Measurements from ENCODE around the gene COL12A1.
"Not testable (repeated sequence)": the region's sequence is repeated elsewhere in the genome, so short reads cannot be mapped to it uniquely, and the experiment has no call there.

The COL12A1 gene

GRCh38 chr6:75211920-75212590, 6.2 kb upstream of the COL12A1 start:
- no peak for DNase-seq (ENCODE audit: low spot score)

GRCh38 chr6:75210885-75211739, 5.3 kb upstream of the COL12A1 start:
- peak; percentile 64 for DNase-seq (ENCODE audit: low spot score)

DNA sequence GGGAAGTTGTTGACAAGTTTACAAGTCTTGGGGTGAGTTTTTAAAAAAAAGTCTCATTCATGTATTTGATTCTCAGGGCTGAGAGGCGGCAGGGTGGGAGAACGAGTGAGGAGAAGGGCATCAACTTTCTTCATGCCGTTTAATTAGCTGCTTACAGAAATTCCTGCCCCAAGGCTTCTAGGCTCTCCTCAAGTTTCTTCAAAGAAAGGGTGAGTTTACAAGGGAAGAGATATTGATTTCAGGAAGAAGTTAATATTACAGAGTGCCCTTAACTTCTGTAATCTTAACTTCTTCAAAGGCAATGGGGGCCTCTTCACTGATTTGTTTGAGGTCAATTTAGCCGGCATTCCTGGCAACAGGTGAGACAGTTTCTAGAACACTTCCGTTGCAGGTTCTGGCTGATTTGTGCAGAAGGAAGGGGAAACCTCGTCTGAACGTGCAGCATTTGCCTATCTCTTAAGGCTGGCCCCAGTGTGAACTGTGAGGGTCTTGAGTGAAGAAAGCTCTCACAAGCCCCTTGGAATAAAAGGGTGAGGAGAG, 3.4 kb upstream of the COL12A1 start:
- DNase-seq (ENCODE audit: low spot score): no peak

GRCh38 chr6:75208298-75209183, 2.7 kb upstream of the COL12A1 start:
- DNase-seq (ENCODE audit: low spot score): peak; percentile 76

DNA sequence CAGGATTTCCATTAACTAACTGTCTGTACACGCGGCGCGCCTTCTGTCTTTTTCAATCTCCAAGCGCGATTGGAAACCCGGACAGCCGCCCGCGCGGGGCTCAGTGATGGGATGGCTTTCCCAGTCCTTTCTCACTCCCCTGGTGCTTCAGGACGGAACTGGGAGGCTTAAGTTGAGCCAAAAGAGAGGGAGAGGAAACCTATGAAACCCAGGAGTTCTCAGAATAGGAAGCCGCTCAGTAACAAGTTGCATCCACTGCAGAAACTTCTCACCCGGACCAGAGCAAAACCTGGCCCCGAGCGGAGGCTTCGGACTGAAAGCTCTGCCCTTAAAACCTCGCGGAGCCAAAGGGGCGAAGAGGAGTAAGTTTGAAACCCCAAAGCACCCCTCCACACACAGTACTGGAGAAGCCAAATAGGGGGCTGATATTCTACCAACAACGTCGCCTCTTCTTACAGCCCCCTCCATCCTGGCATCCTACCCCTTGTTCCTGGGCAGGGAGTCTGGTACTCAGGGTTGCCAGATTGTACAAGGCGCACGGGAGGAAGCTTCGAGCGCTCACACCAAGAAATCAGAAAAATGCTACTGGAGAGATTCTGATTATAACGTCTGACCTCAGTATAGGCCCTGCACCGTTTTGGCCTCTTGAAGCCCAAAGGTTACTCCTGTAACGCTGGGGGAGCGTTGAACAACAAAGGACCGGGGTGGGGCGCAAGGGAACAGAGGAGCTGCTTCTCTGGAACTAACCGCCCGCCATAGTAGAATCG, 906 bp upstream of the COL12A1 start:
- DNase-seq (ENCODE audit: low spot score): no peak

GRCh38 chr6:75204959-75205775, 686 bp downstream of the COL12A1 start:
- DNase-seq (ENCODE audit: low spot score): no peak

- DNase-seq (ENCODE audit: low spot score): peak; percentile 45
Observed at GRCh38 chr6:75204217-75204958, 1.5 kb downstream of the COL12A1 start.

DNA sequence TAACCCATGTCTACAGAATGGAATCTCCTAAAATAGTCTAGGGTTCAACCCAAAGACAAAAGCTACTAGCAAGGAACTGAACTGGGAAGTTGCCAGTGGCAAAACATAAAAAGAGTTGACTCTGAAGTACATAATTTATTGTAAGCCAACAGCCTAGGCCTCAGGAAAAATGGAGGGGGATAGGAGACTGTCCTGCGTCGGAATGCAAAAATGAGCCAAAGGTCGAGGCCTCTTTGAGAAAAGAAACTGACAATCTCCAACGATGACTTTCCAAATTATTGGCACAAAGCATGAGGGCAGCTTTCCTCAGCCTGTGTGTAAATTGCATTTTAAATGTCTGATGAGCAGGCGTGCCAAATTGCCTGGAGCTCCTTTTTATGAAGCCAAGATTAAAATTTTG, 2.1 kb downstream of the COL12A1 start:
- no peak for DNase-seq (ENCODE audit: low spot score)

GRCh38 chr6:75202676-75203131, 3.1 kb downstream of the COL12A1 start:
- no peak for DNase-seq (ENCODE audit: low spot score)

DNA sequence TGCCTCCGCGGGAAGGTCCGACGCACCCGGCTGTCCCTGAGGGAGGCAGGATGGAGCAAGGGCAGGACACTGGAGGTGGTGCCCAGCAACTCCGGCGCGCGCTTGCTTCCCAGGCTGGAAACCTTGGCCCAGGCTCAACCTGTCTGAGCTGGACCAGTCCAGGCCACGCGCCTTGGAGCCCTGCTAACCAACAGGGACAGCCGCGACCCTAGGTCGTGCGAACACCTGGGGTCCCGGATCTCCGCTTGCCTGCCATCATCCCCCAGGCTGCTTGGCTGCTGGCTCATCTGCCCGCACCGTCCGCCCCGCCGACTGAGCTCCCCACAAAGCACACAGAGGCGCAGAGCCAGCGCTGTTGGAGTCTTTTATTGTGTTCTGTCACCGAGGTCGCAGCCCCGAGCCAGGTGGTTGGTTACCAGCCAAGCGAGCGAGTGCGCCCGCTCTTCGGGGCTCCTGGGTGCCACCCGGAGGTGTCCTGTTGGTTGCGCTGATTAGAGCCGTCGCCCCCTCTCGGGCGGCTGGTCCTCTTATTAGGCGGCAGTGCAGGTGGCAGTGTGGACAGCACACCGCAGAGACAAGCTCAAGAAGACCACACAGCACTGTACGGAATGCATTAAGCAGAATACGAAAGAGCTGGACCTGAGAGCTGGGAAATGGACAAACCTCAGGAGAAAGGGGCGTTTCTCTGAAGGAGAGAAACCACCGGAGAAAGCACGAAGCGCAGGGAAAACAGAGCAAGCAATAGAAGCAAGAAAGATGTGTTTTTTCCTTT, 3.8 kb downstream of the COL12A1 start:
- no peak for DNase-seq (ENCODE audit: low spot score)

- DNase-seq (ENCODE audit: low spot score): no peak
Observed at GRCh38 chr6:75201021-75201420, 4.8 kb downstream of the COL12A1 start.

DNA sequence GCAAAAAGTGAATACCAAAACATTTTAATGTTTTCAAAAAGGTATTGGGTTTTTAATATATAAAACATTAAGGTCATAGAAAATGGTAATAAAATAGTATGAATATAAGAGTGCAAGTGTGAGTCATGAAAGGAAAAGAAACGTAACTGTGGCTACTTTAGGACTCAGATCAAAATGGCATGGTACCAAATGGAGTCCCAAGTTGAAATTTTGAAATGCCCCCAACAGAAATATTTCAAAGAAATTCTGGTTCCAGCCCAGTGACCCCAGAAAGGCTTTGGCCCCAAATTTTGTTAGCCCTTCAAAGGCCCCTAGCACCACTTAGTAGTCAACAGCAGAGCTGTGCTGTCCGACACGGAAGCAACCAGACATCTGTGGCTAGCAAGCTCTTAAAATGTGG, 6.0 kb downstream of the COL12A1 start:
- no peak for DNase-seq (ENCODE audit: low spot score)

- no peak for DNase-seq (ENCODE audit: low spot score)
Observed at GRCh38 chr6:75196081-75196687, 9.7 kb downstream of the COL12A1 start.

GRCh38 chr6:75188221-75188925, 17.5 kb downstream of the COL12A1 start:
- DNase-seq (ENCODE audit: low spot score): no peak

DNA sequence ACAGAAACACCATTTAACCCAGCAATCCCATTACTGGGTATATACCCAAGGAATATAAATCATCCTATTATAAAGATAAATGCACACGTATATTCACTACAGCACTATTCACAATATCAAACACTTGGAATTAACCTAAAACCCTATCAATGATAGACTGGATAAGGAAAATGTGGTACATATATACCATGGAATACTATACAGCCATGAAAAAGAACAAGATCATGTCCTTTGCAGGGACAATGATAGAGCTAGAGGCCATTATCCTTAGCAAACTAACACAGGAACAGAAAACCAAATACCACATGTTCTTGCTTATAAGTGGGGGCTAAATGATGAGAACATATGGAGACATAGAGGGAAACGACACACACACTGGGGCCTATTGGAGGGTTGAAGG, 19.3 kb downstream of the COL12A1 start:
- not testable (repeated sequence) for DNase-seq (ENCODE audit: low spot score)

GRCh38 chr6:75183099-75183541, 22.7 kb downstream of the COL12A1 start:
- no peak for DNase-seq (ENCODE audit: low spot score)

GRCh38 chr6:75180864-75181263, 25.0 kb downstream of the COL12A1 start:
- no peak for DNase-seq (ENCODE audit: low spot score)

DNA sequence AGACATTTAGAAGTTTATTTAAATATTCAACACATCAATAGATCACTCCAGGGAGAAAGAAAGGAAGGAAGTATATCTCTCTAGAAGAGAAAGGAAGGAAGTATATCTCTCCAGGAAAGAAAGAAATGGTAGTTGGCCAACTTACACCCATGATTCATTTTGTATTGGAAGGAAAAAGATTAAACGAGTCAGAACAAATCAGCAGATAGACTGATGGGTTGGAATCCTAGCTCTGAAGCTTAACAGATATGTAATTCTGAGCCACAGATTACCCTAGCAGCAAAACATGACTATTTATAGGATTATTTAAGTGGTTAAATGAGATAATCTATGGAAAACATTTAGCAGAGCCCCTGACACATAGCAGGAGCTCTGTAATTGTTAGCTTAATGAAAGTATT, 27.1 kb downstream of the COL12A1 start:
- no peak for DNase-seq (ENCODE audit: low spot score)
